Tibial nerve (tissue), 4 donors: ENCODE data around the gene ERFL. TPM values are rescaled to one million over a fixed set of nuclear protein-coding genes. Genes with fewer than 3 reads are reported as not detected.

Experiments
- DNase-seq, 2 donors: peaks; one replicate each; pipeline ENCODE4 v3.0.0-alpha.2; 2019; ENCODE audit warnings: low spot score in 2 of 2
- H3K27ac ChIP-seq, 4 donors: fragments of 200-600 bp; sonication (generic) in 3 of 4; one replicate each; pipeline ENCODE4 v1.5.1; 2017 to 2019; ENCODE audit warnings: mild to moderate bottlenecking in 1 of 4
- H3K27me3 ChIP-seq, 2 donors: fragments of 200-600 bp; sonication (generic) in 1 of 2; one replicate each; pipeline versions ENCODE4 v1.5.1 to v1.6.0; 2017 to 2019
- H3K36me3 ChIP-seq, 3 donors: fragments of 200-600 bp; sonication (generic); one replicate each; pipeline ENCODE4 v1.5.1; 2018 to 2019
- H3K4me1 ChIP-seq, 4 donors: fragments of 200-600 bp; sonication (generic) in 3 of 4; one replicate each; pipeline ENCODE4 v1.5.1; 2017 to 2019
- H3K4me3 ChIP-seq, 4 donors: fragments of 200-600 bp; sonication (generic) in 3 of 4; one replicate each; pipeline ENCODE4 v1.5.1; 2017 to 2019; ENCODE audit warnings: mild to moderate bottlenecking in 1 of 4, moderate library complexity in 1 of 4
- H3K9me3 ChIP-seq, 4 donors: fragments of 200-600 bp; sonication (generic) in 3 of 4; one replicate each; pipeline ENCODE4 v1.5.1; 2017 to 2019
- CTCF ChIP-seq, 5 experiments: fragments of 200-600 bp in 3 of 5; fragments of 450-650 bp in 2 of 5; sonication (generic) in 3 of 5; IDR thresholded peaks; one replicate each; pipeline ENCODE4 v1.5.1; 2016 to 2019; ENCODE audit warnings: antibody characterized with exemption in 5 of 5, mild to moderate bottlenecking in 3 of 5, moderate library complexity in 2 of 5
- EP300 ChIP-seq, 2 donors: sonication (generic); formaldehyde crosslinking; IDR thresholded peaks; one replicate each; pipeline ENCODE4 v1.6.1; 2017; ENCODE audit warnings: antibody characterized with exemption in 2 of 2, mild to moderate bottlenecking in 1 of 2
- POLR2A ChIP-seq, 2 donors: fragments of 450-650 bp; IDR thresholded peaks; one replicate each; pipeline ENCODE4 v1.6.1; 2017; ENCODE audit warnings: antibody characterized with exemption in 2 of 2, mild to moderate bottlenecking in 2 of 2, moderate library complexity in 2 of 2
- WGBS, 2 donors: methylation state at CpG; one replicate each; pipeline ENCODE4 v1.1.5; 2018; 5-methylcytosine and 5-hydroxymethylcytosine counted together
- total RNA-seq, 4 donors: library from RNA; depleted of rRNA; stranded (reverse); fragments of >200 nt; gene quantifications; one replicate each; pipeline ENCODE4 v1.1.0, GENCODE V29; 2016

Gene ERFL
- total RNA-seq, 4 donors from 2014 or later, result 0.30 to 0.59 (median 0.42) TPM; not detected in 1

- no peaks in the 10 kb centered on the region for H3K9me3 ChIP-seq
- WGBS, 2 donors, result 73 to 75% methylated on average over 9 to 11 of the region's 11 CpGs
- H3K27ac ChIP-seq, result no peak overlapping the region
- peaks cover 0 to 9% (median 3%) of the 10 kb centered on the region in 4 donors for H3K4me1 ChIP-seq
- peaks cover 0 to 25% of the 10 kb centered on the region in 2 donors for H3K27me3 ChIP-seq
- TF ChIP-seq EP300 (IDR thresholded peaks at IDR 0.05) (no peak), CTCF (IDR thresholded peaks at IDR 0.05) (no peak), POLR2A (IDR thresholded peaks at IDR 0.05) (no peak)
- peaks cover 0 to 45% (median 23%) of the 10 kb centered on the region in 3 donors for H3K36me3 ChIP-seq
- no peak for DNase-seq
- no peak overlapping the region for H3K4me3 ChIP-seq
Measured at GRCh38 chr19:41908724-41909464, 19.4 kb downstream of the ERFL start.

- TF ChIP-seq POLR2A (IDR thresholded peaks at IDR 0.05), result no peak
- no peak for DNase-seq
- Histone ChIP-seq H3K36me3 (peaks cover under 1 to 53% (median 31%) of the 10 kb centered on the region in 3 donors), H3K27me3 (peaks cover 0 to 17% of the 10 kb centered on the region in 2 donors), H3K9me3 (no peaks in the 10 kb centered on the region), H3K4me1 (peaks cover 0 to 9% (median 1%) of the 10 kb centered on the region in 4 donors), H3K27ac (no peak overlapping the region), H3K4me3 (no peak overlapping the region)
- 76 to 79% methylated on average over 20 to 21 of the region's 25 CpGs for WGBS, 2 donors
Measured at GRCh38 chr19:41907994-41908615, 20.1 kb downstream of the ERFL start.

GRCh38 chr19:41906916-41907680 lies 21.2 kb downstream of the ERFL start:
- no peak overlapping the region for H3K4me3 ChIP-seq
- peaks cover 9 to 63% (median 41%) of the 10 kb centered on the region in 3 donors for H3K36me3 ChIP-seq
- H3K9me3 ChIP-seq, result no peaks in the 10 kb centered on the region

GRCh38 chr19:41906271-41906670 lies 22.0 kb downstream of the ERFL start:
- Histone ChIP-seq H3K27me3 (no peaks in the 10 kb centered on the region), H3K36me3 (peaks cover 12 to 71% (median 49%) of the 10 kb centered on the region in 3 donors), H3K9me3 (no peaks in the 10 kb centered on the region), H3K4me1 (no peaks in the 10 kb centered on the region), H3K4me3 (no peak overlapping the region), H3K27ac (no peak overlapping the region)
- WGBS, 2 donors, result 69 to 76% methylated on average over 9 of the region's 9 CpGs
- no peak for TF ChIP-seq POLR2A (IDR thresholded peaks at IDR 0.05)
- no peak for TF ChIP-seq CTCF (IDR thresholded peaks at IDR 0.05)
- TF ChIP-seq EP300 (IDR thresholded peaks at IDR 0.05), result no peak
- DNase-seq, result no peak

More at GRCh38 chr19:41906916-41907680, 21.2 kb downstream of the ERFL start:
- TF ChIP-seq CTCF (IDR thresholded peaks at IDR 0.05) (no peak), EP300 (IDR thresholded peaks at IDR 0.05) (no peak), POLR2A (IDR thresholded peaks at IDR 0.05) (no peak)
- H3K27me3 ChIP-seq, result peaks cover 0 to 7% of the 10 kb centered on the region in 2 donors
- H3K4me1 ChIP-seq, result no peaks in the 10 kb centered on the region
- H3K27ac ChIP-seq, result no peak overlapping the region
- 70 to 73% methylated on average over 21 of the region's 21 CpGs for WGBS, 2 donors
- DNase-seq, result no peak

- TF ChIP-seq CTCF (IDR thresholded peaks at IDR 0.05) (no peak), POLR2A (IDR thresholded peaks at IDR 0.05) (no peak), EP300 (IDR thresholded peaks at IDR 0.05) (no peak)
- Histone ChIP-seq H3K4me1 (no peaks in the 10 kb centered on the region), H3K9me3 (no peaks in the 10 kb centered on the region), H3K36me3 (peaks cover 12 to 80% (median 49%) of the 10 kb centered on the region in 3 donors), H3K4me3 (no peak overlapping the region), H3K27me3 (no peaks in the 10 kb centered on the region), H3K27ac (no peak overlapping the region)
- 82 to 85% methylated on average over 24 of the region's 24 CpGs for WGBS, 2 donors
- DNase-seq, result no peak
Measured at GRCh38 chr19:41905273-41906002, 22.8 kb downstream of the ERFL start.
